Muscle of leg (tissue), 11 donors: ENCODE measurements around the gene PTPRN2. TPM values are rescaled to one million over a fixed set of nuclear protein-coding genes. Genes with fewer than 3 reads are reported as not detected.
"Not testable (repeated sequence)": the region's sequence is repeated elsewhere in the genome, so short reads cannot be mapped to it uniquely, and the experiment has no call there.

Experiments used
- DNase-seq: peaks from one replicate; pipeline ENCODE4 v3.0.0; 2013
- H3K27ac ChIP-seq: one replicate; pipeline ENCODE4 v1.5.1; 2013; ENCODE audit warnings: mild to moderate bottlenecking, low read length, control low read depth
- H3K27me3 ChIP-seq: one replicate; pipeline ENCODE4 v1.6.1; 2013; ENCODE audit warnings: low read length; ENCODE audit not compliant: control insufficient read depth, insufficient read depth
- H3K36me3 ChIP-seq: one replicate; pipeline ENCODE4 v1.6.1; 2013; ENCODE audit warnings: low read length; ENCODE audit not compliant: control insufficient read depth, insufficient read depth
- H3K4me1 ChIP-seq: one replicate; pipeline ENCODE4 v1.6.1; 2013; ENCODE audit warnings: low read length; ENCODE audit not compliant: control insufficient read depth, insufficient read depth
- H3K4me3 ChIP-seq: one replicate; pipeline ENCODE4 v1.5.1; 2013; ENCODE audit warnings: low read length, control low read depth
- H3K9me3 ChIP-seq: replicated peaks from 2 replicates; pipeline ENCODE4 v1.6.1; 2013; ENCODE audit warnings: low read depth, low read length; ENCODE audit not compliant: control insufficient read depth
- WGBS: methylation state at CpG from one replicate; pipeline ENCODE4 v1.1.5; 2013; ENCODE audit warnings: missing lambda C conversion rate; ENCODE audit not compliant: insufficient coverage; 5-methylcytosine and 5-hydroxymethylcytosine counted together
- polyA plus RNA-seq, 8 donors: library from polyadenylated mRNA; unstranded; fragments of 120-200 nt; gene quantifications; one replicate each; pipeline versions ENCODE4 v1.2.1 to v1.2.3, GENCODE V29; 2013; ENCODE audit warnings: inconsistent platforms in 1 of 8, low replicate concordance in 1 of 8; ENCODE audit not compliant: insufficient read length in 8 of 8, insufficient read depth in 1 of 8
- total RNA-seq: library from RNA; stranded (reverse); fragments of 120-200 nt; gene quantifications from one replicate; pipeline ENCODE4 v1.2.4, GENCODE V29; 2013

Gene PTPRN2
- total and polyA plus RNA-seq, 9 donors: 1.4 to 2.9 (median 2.3) TPM

GRCh38 chr7:158439035-158439434, 148.6 kb downstream of the PTPRN2 start:
- WGBS: 85% methylated on average over 8 of the region's 8 CpGs
- DNase-seq: no peak
- no peak overlapping the region for H3K27ac ChIP-seq
- H3K27me3 ChIP-seq: no peaks in the 10 kb centered on the region
- no peaks in the 10 kb centered on the region for H3K9me3 ChIP-seq
- no peaks in the 10 kb centered on the region for H3K4me1 ChIP-seq
- H3K4me3 ChIP-seq: no peak overlapping the region
- no peaks in the 10 kb centered on the region for H3K36me3 ChIP-seq

GRCh38 chr7:158432369-158433341, 155.0 kb downstream of the PTPRN2 start:
- Histone ChIP-seq H3K4me3 (no peak overlapping the region), H3K27me3 (no peaks in the 10 kb centered on the region), H3K4me1 (peaks cover 7% of the 10 kb centered on the region), H3K27ac (no peak overlapping the region), H3K9me3 (no peaks in the 10 kb centered on the region), H3K36me3 (no peaks in the 10 kb centered on the region)
- WGBS: 32% methylated on average over 4 of the region's 17 CpGs
- DNase-seq: no peak

- peak; percentile 80 for DNase-seq
- peaks cover 7% of the 10 kb centered on the region for H3K4me1 ChIP-seq
- no peaks in the 10 kb centered on the region for H3K36me3 ChIP-seq
- 31% methylated on average over 11 of the region's 14 CpGs for WGBS
- no peaks in the 10 kb centered on the region for H3K9me3 ChIP-seq
- no peaks in the 10 kb centered on the region for H3K27me3 ChIP-seq
- H3K4me3 ChIP-seq: no peak overlapping the region
- H3K27ac ChIP-seq: no peak overlapping the region
These were observed 155.7 kb downstream of the PTPRN2 start for GRCh38 chr7:158431941-158432347.

GRCh38 chr7:158431055-158431940, 156.3 kb downstream of the PTPRN2 start:
- peaks cover 7% of the 10 kb centered on the region for H3K4me1 ChIP-seq
- no peaks in the 10 kb centered on the region for H3K9me3 ChIP-seq
- 86% methylated on average over 12 of the region's 12 CpGs for WGBS
- no peaks in the 10 kb centered on the region for H3K27me3 ChIP-seq
- no peak for DNase-seq
- no peaks in the 10 kb centered on the region for H3K36me3 ChIP-seq
- H3K4me3 ChIP-seq: no peak overlapping the region
- H3K27ac ChIP-seq: no peak overlapping the region

- DNase-seq: no peak
- Histone ChIP-seq H3K4me1 (peaks cover 7% of the 10 kb centered on the region), H3K27ac (no peak overlapping the region), H3K9me3 (no peaks in the 10 kb centered on the region), H3K36me3 (no peaks in the 10 kb centered on the region), H3K4me3 (no peak overlapping the region), H3K27me3 (no peaks in the 10 kb centered on the region)
- WGBS: 85% methylated on average over 17 of the region's 22 CpGs
These were observed 157.2 kb downstream of the PTPRN2 start for GRCh38 chr7:158430308-158431034.

- Histone ChIP-seq H3K27me3 (no peaks in the 10 kb centered on the region), H3K9me3 (no peaks in the 10 kb centered on the region), H3K27ac (no peak overlapping the region), H3K36me3 (no peaks in the 10 kb centered on the region), H3K4me1 (peaks cover 7% of the 10 kb centered on the region), H3K4me3 (no peak overlapping the region)
- no peak for DNase-seq
- 65% methylated on average over 20 of the region's 24 CpGs for WGBS
These were observed 158.5 kb downstream of the PTPRN2 start for GRCh38 chr7:158428837-158429753.

- no peak overlapping the region for H3K4me3 ChIP-seq
- no peaks in the 10 kb centered on the region for H3K36me3 ChIP-seq
- peaks cover 7% of the 10 kb centered on the region for H3K4me1 ChIP-seq
- no peak for DNase-seq
- no peaks in the 10 kb centered on the region for H3K27me3 ChIP-seq
- no peaks in the 10 kb centered on the region for H3K9me3 ChIP-seq
- no peak overlapping the region for H3K27ac ChIP-seq
- WGBS: 81% methylated on average over 15 of the region's 26 CpGs
These were observed 159.3 kb downstream of the PTPRN2 start for GRCh38 chr7:158428131-158428836.

GRCh38 chr7:158425676-158426075, 161.9 kb downstream of the PTPRN2 start:
- H3K27ac ChIP-seq, H3K4me1 ChIP-seq, H3K9me3 ChIP-seq, DNase-seq, H3K36me3 ChIP-seq, H3K27me3 ChIP-seq, H3K4me3 ChIP-seq: not testable (repeated sequence)
- WGBS: 97% methylated on average over 25 of the region's 42 CpGs

- H3K27me3 ChIP-seq: no peaks in the 10 kb centered on the region
- no peaks in the 10 kb centered on the region for H3K36me3 ChIP-seq
- DNase-seq: no peak
- WGBS: 86% methylated on average over 18 of the region's 19 CpGs
- H3K27ac ChIP-seq: no peak overlapping the region
- no peaks in the 10 kb centered on the region for H3K9me3 ChIP-seq
- H3K4me3 ChIP-seq: no peak overlapping the region
- H3K4me1 ChIP-seq: no peaks in the 10 kb centered on the region
These were observed 163.1 kb downstream of the PTPRN2 start for GRCh38 chr7:158424531-158424930.
